Endothelial cell of umbilical vein (primary cell): Measurements from ENCODE around the gene HSFX1.
A peak's percentile ranks its signal among the peaks of the same experiment; 100 is the strongest.

Source experiments
- EZH2 ChIP-seq: IDR thresholded peaks from 2 replicates; pipeline ENCODE4 v1.6.1; 2012; ENCODE audit warnings: borderline replicate concordance, low read depth, mild to moderate bottlenecking, moderate library complexity, low read length, inconsistent platforms; ENCODE audit not compliant: severe bottlenecking
- MYC ChIP-seq: IDR thresholded peaks from one replicate; pipeline ENCODE4 v1.6.1; 2011; ENCODE audit warnings: mild to moderate bottlenecking, low read depth, low read length
- POLR2A ChIP-seq: IDR thresholded peaks from 2 replicates; pipeline ENCODE4 v1.6.1; 2012; ENCODE audit warnings: low read depth, mild to moderate bottlenecking, control low read depth, low read length
- TF ChIP-seq, protein P1 (sequence below), 2 donors: IDR thresholded peaks; 1 replicate in 1 of 2; 2 replicates in 1 of 2; pipeline ENCODE4 v1.5.1; 2011; ENCODE audit warnings: low read length in 2 of 2, mild to moderate bottlenecking in 2 of 2, moderate library complexity in 2 of 2, control low read depth in 1 of 2, inconsistent platforms in 1 of 2, low read depth in 1 of 2; ENCODE audit not compliant: insufficient read depth in 1 of 2; ENCODE audit errors: extremely low read depth in 1 of 2

DNA sequence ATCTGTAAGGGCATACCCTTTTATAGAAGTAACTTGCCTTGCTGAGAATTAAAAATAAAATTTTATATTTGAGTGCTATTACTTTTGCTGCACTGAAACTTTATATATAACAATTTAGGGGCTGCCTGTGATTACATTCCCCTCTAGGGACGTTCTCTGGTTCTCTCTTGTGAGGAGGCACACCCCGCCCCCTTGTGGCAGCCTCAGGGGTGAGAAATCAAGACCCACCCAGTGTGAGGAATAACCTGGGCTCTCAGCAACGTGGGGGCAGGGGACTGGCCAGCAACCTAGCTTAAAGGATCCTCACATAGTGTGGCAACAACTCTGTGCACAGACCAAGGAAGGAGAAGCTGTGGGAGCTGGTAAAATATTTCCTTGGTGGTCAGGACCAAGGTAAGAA, 51.6 kb downstream of the HSFX1 start:
- TF ChIP-seq, protein P1, sequence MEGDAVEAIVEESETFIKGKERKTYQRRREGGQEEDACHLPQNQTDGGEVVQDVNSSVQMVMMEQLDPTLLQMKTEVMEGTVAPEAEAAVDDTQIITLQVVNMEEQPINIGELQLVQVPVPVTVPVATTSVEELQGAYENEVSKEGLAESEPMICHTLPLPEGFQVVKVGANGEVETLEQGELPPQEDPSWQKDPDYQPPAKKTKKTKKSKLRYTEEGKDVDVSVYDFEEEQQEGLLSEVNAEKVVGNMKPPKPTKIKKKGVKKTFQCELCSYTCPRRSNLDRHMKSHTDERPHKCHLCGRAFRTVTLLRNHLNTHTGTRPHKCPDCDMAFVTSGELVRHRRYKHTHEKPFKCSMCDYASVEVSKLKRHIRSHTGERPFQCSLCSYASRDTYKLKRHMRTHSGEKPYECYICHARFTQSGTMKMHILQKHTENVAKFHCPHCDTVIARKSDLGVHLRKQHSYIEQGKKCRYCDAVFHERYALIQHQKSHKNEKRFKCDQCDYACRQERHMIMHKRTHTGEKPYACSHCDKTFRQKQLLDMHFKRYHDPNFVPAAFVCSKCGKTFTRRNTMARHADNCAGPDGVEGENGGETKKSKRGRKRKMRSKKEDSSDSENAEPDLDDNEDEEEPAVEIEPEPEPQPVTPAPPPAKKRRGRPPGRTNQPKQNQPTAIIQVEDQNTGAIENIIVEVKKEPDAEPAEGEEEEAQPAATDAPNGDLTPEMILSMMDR (IDR thresholded peaks at IDR 0.05; ENCODE audit: extremely low read depth in 1 of 2, insufficient read depth in 1 of 2, low read depth in 1 of 2, low read length in 2 of 2): peak; percentile 12 to 23
- no peak for TF ChIP-seq MYC
- no peak for TF ChIP-seq EZH2
- no peak for TF ChIP-seq POLR2A
